H1 (cell line): ENCODE measurements around the gene ARHGEF28. TPM values are rescaled to one million over a fixed set of nuclear protein-coding genes. Genes with fewer than 3 reads are reported as not detected.

Experiments used
- CBX5 ChIP-seq: fragments of 300-800, 300-1000 bp; sonication (generic); IDR thresholded peaks from 2 replicates; pipeline ENCODE4 v1.7.1; 2016; ENCODE audit warnings: antibody characterized with exemption, low read length, low read depth
- CTBP2 ChIP-seq: IDR thresholded peaks from 2 replicates; pipeline ENCODE4 v1.7.0; 2011; ENCODE audit warnings: borderline replicate concordance, mild to moderate bottlenecking, moderate library complexity, mixed read lengths, low read length; ENCODE audit not compliant: insufficient read depth, insufficient read length
- GTF2F1 ChIP-seq: IDR thresholded peaks from 2 replicates; pipeline ENCODE4 v1.6.1; 2012; ENCODE audit warnings: low read depth, low read length, improper control_type of control experiment, borderline replicate concordance
- NANOG ChIP-seq: IDR thresholded peaks from 2 replicates; pipeline ENCODE4 v1.6.1; 2011; ENCODE audit warnings: low read length, low read depth, mild to moderate bottlenecking, inconsistent platforms; ENCODE audit not compliant: insufficient read depth, poor library complexity, severe bottlenecking
- POLR2AphosphoS5 ChIP-seq: IDR thresholded peaks from 2 replicates; pipeline ENCODE4 v1.6.1; 2011; ENCODE audit warnings: low read depth, low read length
- SIRT6 ChIP-seq: IDR thresholded peaks from one replicate; pipeline ENCODE4 v1.7.1; 2012; ENCODE audit warnings: low read length, inconsistent platforms
- SUZ12 ChIP-seq: fragments of 200-600 bp; sonication (generic); IDR thresholded peaks from 2 replicates; pipeline ENCODE4 v1.6.1; 2012; ENCODE audit warnings: mild to moderate bottlenecking, inconsistent platforms, low read length, moderate library complexity, mixed read lengths
- polyA plus RNA-seq, 7 experiments: library from polyadenylated mRNA; depleted of rRNA in 3 of 7; stranded (reverse) in 5 of 7; unstranded in 2 of 7; fragments of >200 nt in 5 of 7; fragments of 200-250 nt in 2 of 7; gene quantifications; 1 replicate in 5 of 7; 2 replicates in 1 of 7; 4 replicates in 1 of 7; pipeline versions ENCODE4 v1.2.1 to v1.2.3, GENCODE V29; 2011 to 2013; ENCODE audit warnings: missing spikeins in 2 of 7, mixed read lengths in 2 of 7
- total RNA-seq: library from RNA; stranded (reverse); fragmentation: NEBNext Ultra II Directional; extraction: Animal tissue kit (Norgen Biotek cat#: 25700); gene quantifications from 2 replicates; pipeline ENCODE4 v1.2.1, GENCODE V29; 2021

The ARHGEF28 gene
- total and polyA plus RNA-seq, 2 of the 8 experiments (the other 6 are each of a cell fraction or from before 2014, with no cell fraction given): 0.33 to 1.0 TPM

DNA sequence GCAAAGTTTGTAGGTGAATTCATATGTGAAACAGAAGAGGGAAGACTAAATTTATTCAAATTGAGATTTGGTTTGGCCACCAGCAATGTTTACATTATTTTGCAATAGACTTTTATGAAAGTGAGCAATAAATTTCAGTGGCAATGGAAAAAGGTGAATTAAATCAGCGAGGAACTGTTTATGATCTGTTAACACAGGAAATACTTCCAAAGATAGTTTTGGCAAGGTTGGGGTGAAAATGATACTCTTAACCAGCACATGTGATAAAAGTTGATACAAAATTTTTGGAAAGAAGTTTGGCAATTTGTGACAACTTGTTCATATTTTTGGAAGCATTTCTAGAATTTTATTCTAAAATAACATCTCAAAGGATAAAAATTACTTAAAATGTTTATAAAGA, 119.8 kb downstream of the ARHGEF28 start (continued):
- TF ChIP-seq NANOG (no peak), CBX5 (no peak), POLR2AphosphoS5 (no peak), GTF2F1 (no peak), SUZ12 (no peak), SIRT6 (no peak), CTBP2 (no peak)
